Liver (tissue), 9 donors: ENCODE results near the gene TANGO2. TPM values are rescaled to one million over a fixed set of nuclear protein-coding genes. Genes with fewer than 3 reads are reported as not detected.

Experiments
- DNase-seq: peaks from one replicate; pipeline ENCODE4 v3.0.0-alpha.2; 2017; ENCODE audit warnings: low spot score
- H3K27ac ChIP-seq, 2 donors: one replicate each; pipeline ENCODE4 v1.7.0; 2013; ENCODE audit warnings: inconsistent platforms in 2 of 2, low read length in 2 of 2, control low read depth in 1 of 2, low read depth in 1 of 2, mild to moderate bottlenecking in 1 of 2
- H3K27me3 ChIP-seq, 4 donors: one replicate each; pipeline versions ENCODE4 v1.6.1 to v1.7.0; 2013; ENCODE audit warnings: low read length in 3 of 4, inconsistent platforms in 1 of 4, mild to moderate bottlenecking in 1 of 4, moderate library complexity in 1 of 4; ENCODE audit not compliant: control insufficient read depth in 4 of 4, insufficient read depth in 4 of 4
- H3K36me3 ChIP-seq, 4 donors: one replicate each; pipeline versions ENCODE4 v1.6.1 to v1.7.0; 2013; ENCODE audit warnings: low read length in 3 of 4, mild to moderate bottlenecking in 3 of 4, low read depth in 1 of 4, moderate library complexity in 1 of 4; ENCODE audit not compliant: control insufficient read depth in 4 of 4, insufficient read depth in 3 of 4
- H3K4me1 ChIP-seq, 4 donors: one replicate each; pipeline versions ENCODE4 v1.6.1 to v1.7.0; 2013; ENCODE audit warnings: low read length in 3 of 4, mild to moderate bottlenecking in 3 of 4, moderate library complexity in 1 of 4; ENCODE audit not compliant: control insufficient read depth in 4 of 4, insufficient read depth in 4 of 4
- H3K4me3 ChIP-seq, 3 donors: one replicate each; pipeline versions ENCODE4 v1.6.1 to v1.7.0; 2013; ENCODE audit warnings: low read length in 3 of 3, control low read depth in 1 of 3, low read depth in 1 of 3, mild to moderate bottlenecking in 1 of 3
- H3K9ac ChIP-seq, 2 donors: one replicate each; pipeline ENCODE4 v1.7.0; 2013; ENCODE audit warnings: low read length in 2 of 2, mild to moderate bottlenecking in 2 of 2, moderate library complexity in 2 of 2, control low read depth in 1 of 2, low read depth in 1 of 2
- H3K9me3 ChIP-seq, 4 donors: one replicate each; pipeline versions ENCODE4 v1.6.1 to v1.7.0; 2013; ENCODE audit warnings: low read length in 3 of 4; ENCODE audit not compliant: control insufficient read depth in 4 of 4
- ATF3 ChIP-seq: IDR thresholded peaks from 2 replicates; pipeline ENCODE4 v1.6.1; 2016; ENCODE audit warnings: antibody characterized with exemption
- EGR1 ChIP-seq, 2 donors: IDR thresholded peaks; 2 replicates each; pipeline ENCODE4 v1.6.1; 2016 to 2018; ENCODE audit warnings: antibody characterized with exemption in 2 of 2, low read depth in 2 of 2
- FOXA1 ChIP-seq: IDR thresholded peaks from 2 replicates; pipeline ENCODE4 v1.6.1; 2016; ENCODE audit warnings: antibody characterized with exemption
- FOXA2 ChIP-seq: IDR thresholded peaks from 2 replicates; pipeline ENCODE4 v1.6.1; 2016; ENCODE audit warnings: antibody characterized with exemption
- GABPA ChIP-seq, 2 donors: IDR thresholded peaks in 1 of 2; conservative IDR thresholded peaks in 1 of 2; 2 replicates each; pipeline ENCODE4 v1.6.1; 2016; ENCODE audit warnings: antibody characterized with exemption in 2 of 2, mild to moderate bottlenecking in 1 of 2, moderate library complexity in 1 of 2
- HNF4A ChIP-seq, 2 donors: conservative IDR thresholded peaks; 2 replicates each; pipeline ENCODE4 v1.6.1; 2016; ENCODE audit warnings: antibody characterized with exemption in 2 of 2, mild to moderate bottlenecking in 2 of 2
- HNF4G ChIP-seq: IDR thresholded peaks from 2 replicates; pipeline ENCODE4 v1.6.1; 2016; ENCODE audit warnings: antibody characterized with exemption
- JUND ChIP-seq, 2 donors: IDR thresholded peaks; 2 replicates each; pipeline ENCODE4 v1.6.1; 2016; ENCODE audit warnings: antibody characterized with exemption in 2 of 2
- NR2F2 ChIP-seq: IDR thresholded peaks from 2 replicates; pipeline ENCODE4 v1.6.1; 2016; ENCODE audit warnings: antibody characterized with exemption
- RAD21 ChIP-seq, 2 donors: IDR thresholded peaks; 2 replicates each; pipeline ENCODE4 v1.6.1; 2016; ENCODE audit warnings: antibody characterized with exemption in 2 of 2, mild to moderate bottlenecking in 2 of 2
- RXRA ChIP-seq, 2 donors: IDR thresholded peaks; 2 replicates each; pipeline ENCODE4 v1.6.1; 2017 to 2018; ENCODE audit warnings: antibody characterized with exemption in 2 of 2, mild to moderate bottlenecking in 1 of 2
- SP1 ChIP-seq: IDR thresholded peaks from 2 replicates; pipeline ENCODE4 v1.6.1; 2018; ENCODE audit warnings: antibody characterized with exemption, mild to moderate bottlenecking
- TAF1 ChIP-seq: conservative IDR thresholded peaks from 2 replicates; pipeline ENCODE4 v1.6.1; 2016; ENCODE audit warnings: antibody characterized with exemption, mild to moderate bottlenecking
- YY1 ChIP-seq: IDR thresholded peaks from 2 replicates; pipeline ENCODE4 v1.6.1; 2016; ENCODE audit warnings: antibody characterized with exemption, mild to moderate bottlenecking
- WGBS: extraction: QIAGEN DNeasy Blood & Tissue Kit; methylation state at CpG from one replicate; pipeline ENCODE4 v1.1.7; 2013; 5-methylcytosine and 5-hydroxymethylcytosine counted together
- polyA plus RNA-seq, 2 donors: library from polyadenylated mRNA; stranded (reverse) in 1 of 2; unstranded in 1 of 2; fragments of 200-250 nt in 1 of 2; fragments of >200 nt in 1 of 2; fragmentation: Nextera tagmentation in 1 of 2; extraction: Ambion mirVana in 1 of 2; gene quantifications; one replicate each; pipeline versions ENCODE4 v1.2.1 to v1.2.3, GENCODE V29; 2013 to 2015
- total RNA-seq, 2 donors: library from RNA; depleted of rRNA; stranded (reverse); fragments of >200 nt; gene quantifications; one replicate each; pipeline ENCODE4 v1.2.3, GENCODE V29; 2014
- TF ChIP-seq, protein P1 (sequence below): IDR thresholded peaks from 2 replicates; pipeline ENCODE4 v1.6.1; 2016; ENCODE audit warnings: antibody characterized with exemption
- TF ChIP-seq, protein P2 (sequence below): fragments of 150-350 bp; IDR thresholded peaks from 2 replicates; pipeline ENCODE4 v1.5.1; 2017; ENCODE audit warnings: improper control_type of control experiment, low read depth, low read length; ENCODE audit not compliant: missing input control
- TF ChIP-seq, protein P3 (sequence below): IDR thresholded peaks from 2 replicates; pipeline ENCODE4 v1.6.1; 2016; ENCODE audit warnings: antibody characterized with exemption
- TF ChIP-seq, protein P4 (sequence below): IDR thresholded peaks from 2 replicates; pipeline ENCODE4 v1.6.1; 2016; ENCODE audit warnings: antibody characterized with exemption, mild to moderate bottlenecking
- donor health status: healthy.
- donor health status: healthy.
- donor health status: healthy.
- donor health status: healthy.
- donor health status: healthy.

TANGO2 gene
- total and polyA plus RNA-seq, 4 donors, result 10.8 to 153 (median 16.1) TPM

DNA sequence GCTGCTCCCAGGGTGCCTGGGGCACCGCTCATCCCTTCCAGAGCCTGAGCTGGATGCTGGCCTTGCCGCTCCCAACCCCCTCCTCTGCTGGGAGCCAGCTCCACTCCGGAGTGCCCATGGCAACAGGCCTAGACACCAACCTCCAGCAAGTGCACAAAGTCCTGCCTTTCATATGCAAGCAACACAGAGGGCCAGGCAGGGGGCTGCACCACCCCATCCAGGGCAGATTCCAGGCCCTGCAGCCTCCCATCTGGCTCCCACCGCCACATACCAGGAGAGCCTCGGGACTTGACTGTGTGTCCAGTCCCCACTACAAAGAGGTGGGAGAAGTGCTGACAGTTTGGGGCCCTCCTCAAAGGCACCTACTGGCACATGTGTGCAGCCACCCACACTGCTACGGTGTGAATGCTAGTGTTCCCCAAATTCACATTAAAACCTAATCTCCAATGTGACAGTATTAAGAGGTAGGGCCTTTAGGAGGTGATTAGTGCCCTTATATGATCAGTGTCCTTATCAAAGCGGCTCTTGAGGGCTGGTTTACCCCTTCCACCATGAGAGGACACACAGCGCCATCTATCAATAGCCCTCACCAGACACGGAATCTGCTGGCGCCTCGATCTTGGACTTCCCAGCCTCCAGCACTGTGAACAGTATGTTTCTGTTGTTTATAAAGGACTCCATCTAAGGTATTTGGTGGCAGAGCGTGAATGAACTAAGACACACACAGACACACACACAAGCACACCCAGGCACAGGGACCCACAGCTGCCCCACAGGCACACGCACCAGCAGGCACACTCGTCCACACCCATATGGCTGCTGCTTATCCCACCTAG, 20.4 kb upstream of the TANGO2 start:
- 69% methylated on average over 14 of the region's 14 CpGs for WGBS
- TF ChIP-seq SP1 (peak; percentile 45), RXRA (IDR thresholded peaks at IDR 0.05) (no peak), HNF4A (conservative IDR thresholded peaks at IDR 0.05) (peak; percentile 43 to 53), HNF4G (peak; percentile 13)
- H3K9ac ChIP-seq, result no peak overlapping the region
- no peaks in the 10 kb centered on the region for H3K9me3 ChIP-seq
- no peak overlapping the region for H3K4me3 ChIP-seq
- no peaks in the 10 kb centered on the region for H3K27me3 ChIP-seq
- no peak for DNase-seq
- peaks cover 10 to 45% (median 33%) of the 10 kb centered on the region in 4 donors for H3K4me1 ChIP-seq
- H3K36me3 ChIP-seq, result no peaks in the 10 kb centered on the region
- H3K27ac ChIP-seq, result peak overlapping the region in 1 of 2 donors; percentile 8

DNA sequence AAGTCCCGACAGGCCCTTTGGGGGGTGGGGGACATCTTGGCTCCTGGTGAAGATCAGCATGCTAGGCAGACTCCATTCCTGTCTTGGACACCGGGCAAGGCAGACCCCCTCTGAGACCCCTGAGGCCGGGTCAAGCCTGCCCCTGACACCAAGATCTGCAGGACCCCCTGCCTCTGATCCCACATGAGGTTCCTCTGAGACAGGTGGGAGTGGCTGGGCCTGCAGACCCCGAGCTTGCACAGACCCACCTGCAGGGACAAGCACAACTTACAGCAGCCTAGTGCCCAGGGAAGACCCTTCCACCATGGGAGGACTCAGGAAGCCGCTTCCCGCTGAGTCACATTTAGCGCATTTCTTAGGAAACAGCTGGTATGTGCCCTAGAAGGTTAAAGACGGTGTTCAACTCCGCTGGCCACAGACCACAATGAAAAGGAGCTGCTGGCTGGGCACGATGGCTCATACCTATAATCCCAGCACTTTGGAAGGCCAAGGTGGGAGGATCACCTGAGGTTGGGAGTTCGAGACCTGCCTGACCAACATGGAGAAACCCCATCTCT, 19.8 kb upstream of the TANGO2 start:
- no peaks in the 10 kb centered on the region for H3K27me3 ChIP-seq
- no peak overlapping the region for H3K9ac ChIP-seq
- peak overlapping the region in 1 of 2 donors; percentile 8 for H3K27ac ChIP-seq
- TF ChIP-seq SP1, result no peak
- no peak for TF ChIP-seq FOXA1
- no peak for TF ChIP-seq HNF4G
- TF ChIP-seq YY1, result no peak
- no peak for TF ChIP-seq ATF3
- TF ChIP-seq GABPA (IDR thresholded peaks at IDR 0.05 in 1 of 2, conservative IDR thresholded peaks at IDR 0.05 in 1 of 2), result no peak
- TF ChIP-seq EGR1 (IDR thresholded peaks at IDR 0.05; ENCODE audit: low read depth in 2 of 2), result no peak
- TF ChIP-seq, protein P1, sequence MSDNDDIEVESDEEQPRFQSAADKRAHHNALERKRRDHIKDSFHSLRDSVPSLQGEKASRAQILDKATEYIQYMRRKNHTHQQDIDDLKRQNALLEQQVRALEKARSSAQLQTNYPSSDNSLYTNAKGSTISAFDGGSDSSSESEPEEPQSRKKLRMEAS, result no peak
- no peak for TF ChIP-seq HNF4A (conservative IDR thresholded peaks at IDR 0.05)
- TF ChIP-seq, protein P2, sequence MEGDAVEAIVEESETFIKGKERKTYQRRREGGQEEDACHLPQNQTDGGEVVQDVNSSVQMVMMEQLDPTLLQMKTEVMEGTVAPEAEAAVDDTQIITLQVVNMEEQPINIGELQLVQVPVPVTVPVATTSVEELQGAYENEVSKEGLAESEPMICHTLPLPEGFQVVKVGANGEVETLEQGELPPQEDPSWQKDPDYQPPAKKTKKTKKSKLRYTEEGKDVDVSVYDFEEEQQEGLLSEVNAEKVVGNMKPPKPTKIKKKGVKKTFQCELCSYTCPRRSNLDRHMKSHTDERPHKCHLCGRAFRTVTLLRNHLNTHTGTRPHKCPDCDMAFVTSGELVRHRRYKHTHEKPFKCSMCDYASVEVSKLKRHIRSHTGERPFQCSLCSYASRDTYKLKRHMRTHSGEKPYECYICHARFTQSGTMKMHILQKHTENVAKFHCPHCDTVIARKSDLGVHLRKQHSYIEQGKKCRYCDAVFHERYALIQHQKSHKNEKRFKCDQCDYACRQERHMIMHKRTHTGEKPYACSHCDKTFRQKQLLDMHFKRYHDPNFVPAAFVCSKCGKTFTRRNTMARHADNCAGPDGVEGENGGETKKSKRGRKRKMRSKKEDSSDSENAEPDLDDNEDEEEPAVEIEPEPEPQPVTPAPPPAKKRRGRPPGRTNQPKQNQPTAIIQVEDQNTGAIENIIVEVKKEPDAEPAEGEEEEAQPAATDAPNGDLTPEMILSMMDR, result no peak
- TF ChIP-seq, protein P3, sequence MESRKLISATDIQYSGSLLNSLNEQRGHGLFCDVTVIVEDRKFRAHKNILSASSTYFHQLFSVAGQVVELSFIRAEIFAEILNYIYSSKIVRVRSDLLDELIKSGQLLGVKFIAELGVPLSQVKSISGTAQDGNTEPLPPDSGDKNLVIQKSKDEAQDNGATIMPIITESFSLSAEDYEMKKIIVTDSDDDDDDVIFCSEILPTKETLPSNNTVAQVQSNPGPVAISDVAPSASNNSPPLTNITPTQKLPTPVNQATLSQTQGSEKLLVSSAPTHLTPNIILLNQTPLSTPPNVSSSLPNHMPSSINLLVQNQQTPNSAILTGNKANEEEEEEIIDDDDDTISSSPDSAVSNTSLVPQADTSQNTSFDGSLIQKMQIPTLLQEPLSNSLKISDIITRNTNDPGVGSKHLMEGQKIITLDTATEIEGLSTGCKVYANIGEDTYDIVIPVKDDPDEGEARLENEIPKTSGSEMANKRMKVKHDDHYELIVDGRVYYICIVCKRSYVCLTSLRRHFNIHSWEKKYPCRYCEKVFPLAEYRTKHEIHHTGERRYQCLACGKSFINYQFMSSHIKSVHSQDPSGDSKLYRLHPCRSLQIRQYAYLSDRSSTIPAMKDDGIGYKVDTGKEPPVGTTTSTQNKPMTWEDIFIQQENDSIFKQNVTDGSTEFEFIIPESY, result no peak
- TF ChIP-seq, protein P4, sequence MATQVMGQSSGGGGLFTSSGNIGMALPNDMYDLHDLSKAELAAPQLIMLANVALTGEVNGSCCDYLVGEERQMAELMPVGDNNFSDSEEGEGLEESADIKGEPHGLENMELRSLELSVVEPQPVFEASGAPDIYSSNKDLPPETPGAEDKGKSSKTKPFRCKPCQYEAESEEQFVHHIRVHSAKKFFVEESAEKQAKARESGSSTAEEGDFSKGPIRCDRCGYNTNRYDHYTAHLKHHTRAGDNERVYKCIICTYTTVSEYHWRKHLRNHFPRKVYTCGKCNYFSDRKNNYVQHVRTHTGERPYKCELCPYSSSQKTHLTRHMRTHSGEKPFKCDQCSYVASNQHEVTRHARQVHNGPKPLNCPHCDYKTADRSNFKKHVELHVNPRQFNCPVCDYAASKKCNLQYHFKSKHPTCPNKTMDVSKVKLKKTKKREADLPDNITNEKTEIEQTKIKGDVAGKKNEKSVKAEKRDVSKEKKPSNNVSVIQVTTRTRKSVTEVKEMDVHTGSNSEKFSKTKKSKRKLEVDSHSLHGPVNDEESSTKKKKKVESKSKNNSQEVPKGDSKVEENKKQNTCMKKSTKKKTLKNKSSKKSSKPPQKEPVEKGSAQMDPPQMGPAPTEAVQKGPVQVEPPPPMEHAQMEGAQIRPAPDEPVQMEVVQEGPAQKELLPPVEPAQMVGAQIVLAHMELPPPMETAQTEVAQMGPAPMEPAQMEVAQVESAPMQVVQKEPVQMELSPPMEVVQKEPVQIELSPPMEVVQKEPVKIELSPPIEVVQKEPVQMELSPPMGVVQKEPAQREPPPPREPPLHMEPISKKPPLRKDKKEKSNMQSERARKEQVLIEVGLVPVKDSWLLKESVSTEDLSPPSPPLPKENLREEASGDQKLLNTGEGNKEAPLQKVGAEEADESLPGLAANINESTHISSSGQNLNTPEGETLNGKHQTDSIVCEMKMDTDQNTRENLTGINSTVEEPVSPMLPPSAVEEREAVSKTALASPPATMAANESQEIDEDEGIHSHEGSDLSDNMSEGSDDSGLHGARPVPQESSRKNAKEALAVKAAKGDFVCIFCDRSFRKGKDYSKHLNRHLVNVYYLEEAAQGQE, result no peak
- TF ChIP-seq TAF1, result no peak
- TF ChIP-seq FOXA2, result no peak
- TF ChIP-seq RAD21 (IDR thresholded peaks at IDR 0.05), result no peak
- no peak for TF ChIP-seq NR2F2
- TF ChIP-seq JUND (IDR thresholded peaks at IDR 0.05), result no peak
- TF ChIP-seq RXRA (IDR thresholded peaks at IDR 0.05), result no peak
- H3K36me3 ChIP-seq, result no peaks in the 10 kb centered on the region
- no peaks in the 10 kb centered on the region for H3K9me3 ChIP-seq
- peaks cover 10 to 40% (median 33%) of the 10 kb centered on the region in 4 donors for H3K4me1 ChIP-seq
- H3K4me3 ChIP-seq, result no peak overlapping the region
- no peak for DNase-seq
- 84% methylated on average over 11 of the region's 11 CpGs for WGBS
